Measurements from ENCODE around the gene TRAF6. TPM values are rescaled to one million over a fixed set of nuclear protein-coding genes. Genes with fewer than 3 reads are reported as not detected.

Gene TRAF6
- total RNA-seq, 6 donors from 2014 or later, result 7.4 to 17.5 (median 13.7) TPM

DNA sequence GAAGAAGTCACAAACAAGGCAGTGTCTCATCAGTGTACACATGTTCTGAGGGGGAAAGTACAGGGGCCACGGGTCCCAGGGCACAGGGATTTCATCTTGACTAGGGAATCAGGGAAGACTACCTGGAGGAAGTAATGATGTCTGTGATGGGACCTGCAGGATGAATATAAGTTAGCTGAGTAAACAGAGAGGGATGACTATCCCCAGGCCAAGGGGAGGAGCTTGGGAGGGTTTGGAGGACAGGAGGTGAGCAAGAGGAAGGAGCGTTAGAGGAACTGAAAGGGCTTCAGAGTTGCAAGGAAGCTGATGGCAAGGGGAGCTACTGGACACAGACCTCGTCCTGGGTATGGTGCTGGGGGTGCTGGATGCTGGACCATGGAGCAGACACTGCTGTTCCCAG, 56.4 kb downstream of the TRAF6 start:
- no peaks in the 10 kb centered on the region for H3K27me3 ChIP-seq
- DNase-seq (no peak), ATAC-seq (ENCODE audit: low FRiP score in 2 of 2) (no peak)
- H3K36me3 ChIP-seq, result peaks cover 0 to 10% (median 2%) of the 10 kb centered on the region in 4 donors
- H3K4me1 ChIP-seq, result peaks cover 19 to 36% (median 30%) of the 10 kb centered on the region in 4 donors
- no peaks in the 10 kb centered on the region for H3K9me3 ChIP-seq
- WGBS, 2 donors, result 75 to 76% methylated on average over 3 of the region's 3 CpGs
- H3K4me3 ChIP-seq, result no peak overlapping the region
- peak overlapping the region in 1 of 4 donors; percentile 82 for H3K27ac ChIP-seq
- TF ChIP-seq EP300 (IDR thresholded peaks at IDR 0.05) (no peak), CTCF (IDR thresholded peaks at IDR 0.05) (no peak), POLR2A (IDR thresholded peaks at IDR 0.05) (no peak), POLR2AphosphoS5 (IDR thresholded peaks at IDR 0.05) (no peak)

- Histone ChIP-seq H3K4me1 (peaks cover 20 to 36% (median 31%) of the 10 kb centered on the region in 4 donors), H3K27me3 (no peaks in the 10 kb centered on the region), H3K36me3 (peaks cover 0 to 10% (median 2%) of the 10 kb centered on the region in 4 donors), H3K9me3 (no peaks in the 10 kb centered on the region), H3K27ac (peak overlapping the region in 1 of 4 donors; percentile 82), H3K4me3 (no peak overlapping the region)
- 13 to 29% methylated on average over 1 of the region's 1 CpG for WGBS, 2 donors
- TF ChIP-seq POLR2AphosphoS5 (IDR thresholded peaks at IDR 0.05) (no peak), EP300 (IDR thresholded peaks at IDR 0.05) (no peak), CTCF (IDR thresholded peaks at IDR 0.05) (no peak), POLR2A (IDR thresholded peaks at IDR 0.05) (no peak)
- ATAC-seq (ENCODE audit: low FRiP score in 2 of 2), result no peak
- no peak for DNase-seq
Measured at GRCh38 chr11:36452961-36453360, 57.1 kb downstream of the TRAF6 start.

DNA sequence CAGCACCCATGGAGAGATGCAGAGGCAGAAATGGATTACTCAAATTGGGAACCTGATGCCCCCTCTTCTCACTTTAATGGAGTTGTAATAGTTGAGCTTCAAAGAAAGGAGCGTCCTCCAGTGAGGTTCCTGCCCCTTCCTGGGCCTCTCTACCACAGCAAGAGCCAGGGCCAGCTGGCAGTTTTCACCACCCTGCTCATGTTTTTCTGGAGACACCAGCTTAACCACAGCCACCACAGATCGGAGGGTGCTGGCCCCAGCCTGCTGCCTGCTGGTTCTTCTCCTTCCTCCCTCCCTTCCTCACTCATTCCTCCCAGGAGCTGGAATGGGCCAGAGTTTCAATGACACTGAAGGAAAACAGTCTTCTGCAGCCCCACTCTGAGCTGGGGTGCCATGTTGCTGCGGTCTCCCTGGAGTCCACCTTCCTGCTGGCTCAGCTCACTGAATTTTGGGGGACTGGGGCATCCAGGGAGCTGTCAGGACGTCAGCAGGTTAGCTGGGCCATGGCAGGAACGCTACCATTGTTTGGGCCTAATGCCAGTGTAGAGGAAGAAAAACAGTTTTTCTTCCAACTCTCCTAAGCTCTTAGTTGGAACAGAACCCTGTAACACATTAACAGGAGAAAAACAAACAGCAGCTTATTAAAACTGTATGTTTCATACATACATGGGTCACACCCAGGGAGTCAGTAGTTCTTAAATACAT, 57.7 kb downstream of the TRAF6 start:
- no peak for ATAC-seq (ENCODE audit: low FRiP score in 2 of 2)
- peaks cover 0 to 10% (median 2%) of the 10 kb centered on the region in 4 donors for H3K36me3 ChIP-seq
- peaks cover 24 to 36% (median 33%) of the 10 kb centered on the region in 4 donors for H3K4me1 ChIP-seq
- DNase-seq, result no peak
- WGBS, 2 donors, result 52 to 73% methylated on average over 4 to 5 of the region's 5 CpGs
- no peak overlapping the region for H3K4me3 ChIP-seq
- TF ChIP-seq CTCF (IDR thresholded peaks at IDR 0.05), result no peak
- no peak for TF ChIP-seq POLR2AphosphoS5 (IDR thresholded peaks at IDR 0.05)
- TF ChIP-seq EP300 (IDR thresholded peaks at IDR 0.05), result no peak
- TF ChIP-seq POLR2A (IDR thresholded peaks at IDR 0.05), result no peak
- H3K27ac ChIP-seq, result peak overlapping the region in 1 of 4 donors; percentile 48
- no peaks in the 10 kb centered on the region for H3K27me3 ChIP-seq
- no peaks in the 10 kb centered on the region for H3K9me3 ChIP-seq

DNA sequence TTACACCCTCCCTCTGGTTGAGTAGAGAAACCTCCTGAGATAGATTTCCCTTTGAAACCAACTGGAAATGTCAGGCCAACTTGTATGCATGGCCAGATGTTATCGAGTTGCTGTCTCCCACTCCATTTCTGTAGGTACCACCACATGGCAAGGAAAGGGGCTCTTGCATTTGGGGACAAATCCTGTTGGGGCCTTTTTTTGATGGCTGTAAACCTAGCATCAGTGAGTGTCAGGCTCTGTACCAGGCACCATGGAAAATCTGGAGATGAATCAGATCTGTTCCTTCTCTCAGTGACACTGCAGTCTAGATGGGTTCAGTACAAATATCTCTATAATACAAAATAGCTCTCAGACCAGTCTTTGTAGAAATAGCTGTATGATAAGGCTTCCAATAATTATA, 58.4 kb downstream of the TRAF6 start:
- H3K27ac ChIP-seq, result no peak overlapping the region
- TF ChIP-seq POLR2A (IDR thresholded peaks at IDR 0.05), result no peak
- TF ChIP-seq POLR2AphosphoS5 (IDR thresholded peaks at IDR 0.05), result no peak
- TF ChIP-seq CTCF (IDR thresholded peaks at IDR 0.05), result no peak
- TF ChIP-seq EP300 (IDR thresholded peaks at IDR 0.05), result no peak
- ATAC-seq (ENCODE audit: low FRiP score in 2 of 2) (no peak), DNase-seq (no peak)
- H3K36me3 ChIP-seq, result peaks cover 0 to 8% (median 2%) of the 10 kb centered on the region in 4 donors
- 90 to 92% methylated on average over 1 of the region's 1 CpG for WGBS, 2 donors
- H3K27me3 ChIP-seq, result no peaks in the 10 kb centered on the region
- H3K9me3 ChIP-seq, result no peaks in the 10 kb centered on the region
- H3K4me3 ChIP-seq, result no peak overlapping the region
- peaks cover 24 to 34% (median 33%) of the 10 kb centered on the region in 4 donors for H3K4me1 ChIP-seq

DNA sequence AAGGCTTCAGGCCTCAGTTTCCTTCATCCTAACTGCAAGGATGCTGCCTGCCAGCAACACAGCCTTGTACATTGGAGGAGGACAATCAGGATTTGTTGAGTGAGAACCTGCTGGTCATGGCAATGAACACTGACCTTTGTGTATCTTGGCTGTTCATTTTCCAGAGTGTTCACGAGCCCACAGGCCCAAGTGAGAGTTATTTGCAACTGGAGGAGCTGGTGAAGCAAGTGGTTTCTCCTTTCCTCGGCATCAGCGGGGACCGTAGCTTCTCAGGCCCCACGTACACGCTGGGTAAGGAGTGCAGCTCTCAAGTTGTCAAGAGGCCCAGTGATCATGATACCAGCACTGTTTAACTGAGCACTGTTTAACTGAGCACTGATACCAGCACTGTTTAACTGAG, 59.0 kb downstream of the TRAF6 start:
- Histone ChIP-seq H3K9me3 (no peaks in the 10 kb centered on the region), H3K4me3 (no peak overlapping the region), H3K27ac (no peak overlapping the region), H3K36me3 (peaks cover 0 to 6% (median 2%) of the 10 kb centered on the region in 4 donors), H3K27me3 (no peaks in the 10 kb centered on the region), H3K4me1 (peaks cover 24 to 32% (median 29%) of the 10 kb centered on the region in 4 donors)
- ATAC-seq (ENCODE audit: low FRiP score in 2 of 2) (no peak), DNase-seq (no peak)
- 95 to 98% methylated on average over 6 of the region's 6 CpGs for WGBS, 2 donors
- TF ChIP-seq CTCF (IDR thresholded peaks at IDR 0.05), result no peak
- no peak for TF ChIP-seq POLR2AphosphoS5 (IDR thresholded peaks at IDR 0.05)
- no peak for TF ChIP-seq POLR2A (IDR thresholded peaks at IDR 0.05)
- no peak for TF ChIP-seq EP300 (IDR thresholded peaks at IDR 0.05)

Measured in upper lobe of left lung (tissue), 6 donors.